Epithelial cell of esophagus (primary cell): ENCODE measurements around the gene PKDREJ.

Source experiments
- DNase-seq: peaks from one replicate; pipeline ENCODE4 v3.0.0; 2010; ENCODE audit warnings: low read depth
- H3K4me3 ChIP-seq: 2 replicates; pipeline ENCODE4 v1.5.1; 2011; ENCODE audit warnings: mild to moderate bottlenecking, low read length, control low read depth
- TF ChIP-seq, protein P1 (sequence below): IDR thresholded peaks from 2 replicates; pipeline ENCODE4 v1.5.1; 2011; ENCODE audit warnings: low read depth, mild to moderate bottlenecking, low read length, control low read depth, inconsistent platforms; ENCODE audit not compliant: insufficient read depth; ENCODE audit errors: missing control alignments

The PKDREJ gene

DNA sequence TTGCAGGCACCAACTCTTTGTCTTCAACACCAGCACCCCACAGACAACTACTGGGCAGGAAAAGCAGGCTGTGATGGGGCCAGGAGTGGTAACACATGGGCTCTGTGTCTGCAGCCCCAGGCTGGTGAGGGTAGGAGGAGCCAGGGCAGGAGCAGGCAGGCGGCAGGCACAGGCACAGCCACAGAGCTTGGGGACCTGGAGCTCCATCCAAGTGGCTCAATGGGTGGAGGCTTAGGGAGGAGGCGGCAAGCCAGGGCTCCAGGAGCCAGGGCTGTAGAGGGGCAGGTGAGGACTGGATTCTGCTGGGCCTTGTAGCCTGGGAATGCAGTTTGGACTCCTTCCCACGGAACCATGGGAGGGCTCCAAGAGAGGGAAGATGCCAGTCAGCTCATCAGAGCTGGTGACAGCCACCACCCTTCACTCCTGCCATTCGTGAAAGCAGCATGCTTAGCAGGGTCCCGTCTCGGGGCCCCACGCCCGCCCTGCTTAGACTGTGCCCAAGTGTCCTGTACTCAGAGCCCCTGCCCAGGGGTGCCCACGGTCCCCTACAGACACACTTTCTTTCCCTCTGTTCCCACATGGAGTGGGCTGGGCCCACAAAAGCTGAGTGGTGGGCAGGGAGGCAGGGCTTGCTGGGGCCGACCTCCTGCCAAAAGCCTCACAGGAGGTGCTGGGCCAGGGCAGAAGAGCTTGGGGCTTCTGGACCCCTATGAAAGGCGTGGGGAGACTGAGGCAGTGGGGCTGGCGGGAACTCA, 17.1 kb upstream of the PKDREJ start:
- TF ChIP-seq, protein P1, sequence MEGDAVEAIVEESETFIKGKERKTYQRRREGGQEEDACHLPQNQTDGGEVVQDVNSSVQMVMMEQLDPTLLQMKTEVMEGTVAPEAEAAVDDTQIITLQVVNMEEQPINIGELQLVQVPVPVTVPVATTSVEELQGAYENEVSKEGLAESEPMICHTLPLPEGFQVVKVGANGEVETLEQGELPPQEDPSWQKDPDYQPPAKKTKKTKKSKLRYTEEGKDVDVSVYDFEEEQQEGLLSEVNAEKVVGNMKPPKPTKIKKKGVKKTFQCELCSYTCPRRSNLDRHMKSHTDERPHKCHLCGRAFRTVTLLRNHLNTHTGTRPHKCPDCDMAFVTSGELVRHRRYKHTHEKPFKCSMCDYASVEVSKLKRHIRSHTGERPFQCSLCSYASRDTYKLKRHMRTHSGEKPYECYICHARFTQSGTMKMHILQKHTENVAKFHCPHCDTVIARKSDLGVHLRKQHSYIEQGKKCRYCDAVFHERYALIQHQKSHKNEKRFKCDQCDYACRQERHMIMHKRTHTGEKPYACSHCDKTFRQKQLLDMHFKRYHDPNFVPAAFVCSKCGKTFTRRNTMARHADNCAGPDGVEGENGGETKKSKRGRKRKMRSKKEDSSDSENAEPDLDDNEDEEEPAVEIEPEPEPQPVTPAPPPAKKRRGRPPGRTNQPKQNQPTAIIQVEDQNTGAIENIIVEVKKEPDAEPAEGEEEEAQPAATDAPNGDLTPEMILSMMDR = no peak
- no peak for DNase-seq
- no peak overlapping the region for H3K4me3 ChIP-seq

- no peak for DNase-seq
- TF ChIP-seq, protein P1 = no peak
- no peak overlapping the region for H3K4me3 ChIP-seq
These were observed 15.8 kb upstream of the PKDREJ start for GRCh38 chr22:46278656-46279645.

DNA sequence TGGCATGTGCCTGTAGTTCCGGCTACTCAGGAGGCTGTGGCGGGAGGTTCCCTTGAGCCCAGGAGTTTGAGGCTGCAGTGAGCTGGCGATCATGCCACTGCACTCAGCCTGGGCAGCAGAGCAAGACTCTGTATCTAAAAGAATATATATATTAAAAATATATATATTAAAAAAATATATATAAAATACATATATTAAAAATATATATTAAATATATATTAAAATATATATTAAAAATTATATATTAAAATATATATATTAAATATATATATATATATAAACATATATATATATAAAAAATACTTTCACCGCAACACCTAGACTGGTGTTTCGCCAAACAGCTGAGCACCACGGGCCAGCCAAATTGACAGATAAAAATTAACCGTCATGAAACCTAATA, 13.4 kb upstream of the PKDREJ start:
- no peak for DNase-seq
- H3K4me3 ChIP-seq = no peak overlapping the region
- TF ChIP-seq, protein P1 = no peak

GRCh38 chr22:46275455-46276122, 12.4 kb upstream of the PKDREJ start:
- TF ChIP-seq, protein P1 = no peak
- DNase-seq = no peak
- no peak overlapping the region for H3K4me3 ChIP-seq

DNA sequence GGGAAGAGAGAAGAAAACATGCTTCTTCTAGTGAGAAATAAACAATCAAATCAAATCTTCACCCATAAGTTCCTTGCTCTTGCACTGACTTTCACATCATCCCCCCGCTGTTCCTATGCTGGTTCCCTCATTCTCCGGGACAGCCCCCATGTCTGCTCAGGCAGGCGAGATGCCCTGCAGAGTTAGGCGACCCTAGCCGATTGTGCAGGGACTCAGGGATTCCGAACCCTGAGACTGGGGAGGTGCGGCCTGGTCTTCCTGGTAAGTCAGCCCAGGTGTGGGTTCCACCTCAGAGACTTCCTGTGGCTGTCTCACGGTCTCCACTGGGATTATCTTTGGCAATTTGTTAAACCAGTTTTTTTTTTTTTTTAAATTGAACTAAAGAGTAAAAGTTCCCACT, 11.2 kb upstream of the PKDREJ start:
- no peak for DNase-seq
- H3K4me3 ChIP-seq = no peak overlapping the region
- TF ChIP-seq, protein P1 = no peak

DNA sequence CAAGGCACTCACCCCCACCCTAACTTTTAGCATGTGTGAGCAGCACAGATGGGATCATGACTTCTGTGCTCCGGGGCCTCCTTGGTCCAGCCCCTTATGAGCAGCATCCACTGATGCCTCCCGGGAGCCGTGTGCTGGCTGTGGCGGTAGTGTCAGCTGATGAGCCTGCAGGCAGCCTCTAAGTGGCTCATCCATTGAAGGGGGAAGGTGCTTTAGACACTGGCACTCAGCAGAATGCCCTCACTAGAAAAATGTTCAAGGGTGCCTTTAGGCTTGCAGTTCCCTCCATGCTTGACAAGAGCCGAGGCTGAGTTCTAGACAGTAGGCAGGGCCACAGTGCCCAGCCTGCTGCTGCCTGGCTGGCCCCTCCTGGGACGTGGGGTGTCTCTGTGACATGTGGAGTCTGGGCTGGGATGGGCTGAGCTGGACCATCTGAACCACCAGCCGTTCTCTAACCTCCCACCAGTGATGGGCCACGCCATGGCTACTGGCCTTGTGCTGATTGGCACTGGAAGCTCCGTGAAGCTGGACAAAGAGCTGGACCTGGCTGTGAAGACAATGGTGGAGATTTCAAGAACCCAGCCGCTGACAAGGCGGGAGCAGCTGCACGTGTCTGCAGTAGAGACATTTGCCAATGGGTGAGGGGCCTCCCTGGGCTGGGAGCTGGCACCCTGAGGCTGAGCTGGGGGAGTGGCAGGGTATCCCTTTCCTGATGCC, 10.4 kb upstream of the PKDREJ start:
- TF ChIP-seq, protein P1 = no peak
- DNase-seq = no peak
- no peak overlapping the region for H3K4me3 ChIP-seq
